ENCODE measurements around the gene HPSE2. TPM values are rescaled to one million over a fixed set of nuclear protein-coding genes. Genes with fewer than 3 reads are reported as not detected.

The HPSE2 gene
- total RNA-seq, 1 experiment from 2014 or later = 0.05 TPM

DNA sequence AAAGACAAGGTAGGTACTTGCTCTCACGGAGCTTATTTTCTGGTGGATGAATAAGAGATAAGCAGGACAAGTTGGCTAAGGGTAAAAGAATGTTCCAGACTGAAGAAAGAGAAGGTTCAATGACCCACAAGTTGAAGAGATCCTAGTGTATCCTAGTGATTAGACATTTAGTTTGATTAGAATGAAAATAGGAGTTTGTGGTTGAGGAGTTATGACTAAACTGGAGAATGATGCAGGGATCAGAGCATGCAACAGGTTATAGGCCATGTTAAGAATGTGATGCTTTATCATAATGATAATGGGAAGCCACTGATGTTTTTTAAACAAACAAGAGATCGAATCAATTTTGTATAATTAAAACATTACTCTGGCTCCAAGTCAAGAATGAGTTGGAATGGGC is 357.2 kb downstream of the HPSE2 start:
- Histone ChIP-seq H3K9ac (ENCODE audit: low read length) (no peak overlapping the region), H3K79me2 (ENCODE audit: insufficient read depth, low read length) (no peaks in the 10 kb centered on the region), H3K9me3 (ENCODE audit: control insufficient read depth in 1 of 2, insufficient read depth in 1 of 2, low read depth in 1 of 2, low read length in 2 of 2) (no peaks in the 10 kb centered on the region), H3K4me2 (ENCODE audit: low read length) (no peak overlapping the region), H3K27me3 (ENCODE audit: insufficient read depth, low read length) (peaks cover 23% of the 10 kb centered on the region), H2AFZ (ENCODE audit: low read depth, low read length, poor library complexity, severe bottlenecking) (no peak overlapping the region), H3K27ac (ENCODE audit: low read depth, low read length) (no peak overlapping the region), H3K36me3 (ENCODE audit: control insufficient read depth in 1 of 2, insufficient read depth in 2 of 2, low read length in 2 of 2) (no peaks in the 10 kb centered on the region), H3K9me2 (ENCODE audit: insufficient read depth) (no peaks in the 10 kb centered on the region), H3K4me1 (ENCODE audit: control insufficient read depth in 1 of 2, insufficient read depth in 2 of 2, low read length in 2 of 2) (no peaks in the 10 kb centered on the region), H3K4me3 (replicated peaks in 1 of 2; ENCODE audit: low read depth in 1 of 2, low read length in 2 of 2) (no peak overlapping the region), H4K20me1 (ENCODE audit: insufficient read depth) (no peaks in the 10 kb centered on the region)
- no TSS peak for BruUV-seq (replicated peaks)
- TF ChIP-seq EZH2phosphoT487 (IDR thresholded peaks at IDR 0.05; ENCODE audit: borderline replicate concordance) = no peak
- intact Hi-C loops (cut with micrococcal nuclease) = no loop called here
- DNase-seq (ENCODE audit: low read depth, low spot score) = no peak
- ATAC-seq = no peak
- POLR2A ChIA-PET = no interaction called here
- RAD21 ChIA-PET (ENCODE audit: low non-redundant PET in 1 of 2, low total read pairs in 2 of 2, uncharacterized antibody in 2 of 2, unreplicated experiment in 2 of 2) = no interaction called here
- CTCF ChIA-PET = no interaction called here

- no peak for ATAC-seq
- BruUV-seq (replicated peaks) = no TSS peak
- H3K9me3 ChIP-seq (ENCODE audit: control insufficient read depth in 1 of 2, insufficient read depth in 1 of 2, low read depth in 1 of 2, low read length in 2 of 2) = no peaks in the 10 kb centered on the region
- ChIA-PET CTCF (interaction anchor here (0.9 to 1.8 kb wide), 3 partner anchors 9 to 395 kb away, joined by 3 to 6 read pairs (median 5); no protein-coding TSS in a partner anchor), POLR2A (no interaction called here), RAD21 (ENCODE audit: low non-redundant PET in 1 of 2, low total read pairs in 2 of 2, uncharacterized antibody in 2 of 2, unreplicated experiment in 2 of 2) (no interaction called here)
- peaks cover 4% of the 10 kb centered on the region; the same call in 1 of the 2 replicates for H3K27me3 ChIP-seq (ENCODE audit: insufficient read depth, low read length)
- no peak overlapping the region for H3K27ac ChIP-seq (ENCODE audit: low read depth, low read length)
- intact Hi-C loops (cut with micrococcal nuclease) = no loop called here
- no peaks in the 10 kb centered on the region for H4K20me1 ChIP-seq (ENCODE audit: insufficient read depth)
- no peaks in the 10 kb centered on the region for H3K79me2 ChIP-seq (ENCODE audit: insufficient read depth, low read length)
- no peak overlapping the region for H3K9ac ChIP-seq (ENCODE audit: low read length)
- DNase-seq (ENCODE audit: low read depth, low spot score) = no peak
- H3K4me3 ChIP-seq (replicated peaks in 1 of 2; ENCODE audit: low read depth in 1 of 2, low read length in 2 of 2) = no peak overlapping the region
- H3K4me1 ChIP-seq (ENCODE audit: control insufficient read depth in 1 of 2, insufficient read depth in 2 of 2, low read length in 2 of 2) = no peaks in the 10 kb centered on the region
- no peaks in the 10 kb centered on the region for H3K36me3 ChIP-seq (ENCODE audit: control insufficient read depth in 1 of 2, insufficient read depth in 2 of 2, low read length in 2 of 2)
- no peaks in the 10 kb centered on the region for H3K9me2 ChIP-seq (ENCODE audit: insufficient read depth)
- no peak overlapping the region for H3K4me2 ChIP-seq (ENCODE audit: low read length)
- no peak overlapping the region for H2AFZ ChIP-seq (ENCODE audit: low read depth, low read length, poor library complexity, severe bottlenecking)
- TF ChIP-seq, protein P1, sequence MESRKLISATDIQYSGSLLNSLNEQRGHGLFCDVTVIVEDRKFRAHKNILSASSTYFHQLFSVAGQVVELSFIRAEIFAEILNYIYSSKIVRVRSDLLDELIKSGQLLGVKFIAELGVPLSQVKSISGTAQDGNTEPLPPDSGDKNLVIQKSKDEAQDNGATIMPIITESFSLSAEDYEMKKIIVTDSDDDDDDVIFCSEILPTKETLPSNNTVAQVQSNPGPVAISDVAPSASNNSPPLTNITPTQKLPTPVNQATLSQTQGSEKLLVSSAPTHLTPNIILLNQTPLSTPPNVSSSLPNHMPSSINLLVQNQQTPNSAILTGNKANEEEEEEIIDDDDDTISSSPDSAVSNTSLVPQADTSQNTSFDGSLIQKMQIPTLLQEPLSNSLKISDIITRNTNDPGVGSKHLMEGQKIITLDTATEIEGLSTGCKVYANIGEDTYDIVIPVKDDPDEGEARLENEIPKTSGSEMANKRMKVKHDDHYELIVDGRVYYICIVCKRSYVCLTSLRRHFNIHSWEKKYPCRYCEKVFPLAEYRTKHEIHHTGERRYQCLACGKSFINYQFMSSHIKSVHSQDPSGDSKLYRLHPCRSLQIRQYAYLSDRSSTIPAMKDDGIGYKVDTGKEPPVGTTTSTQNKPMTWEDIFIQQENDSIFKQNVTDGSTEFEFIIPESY (IDR thresholded peaks at IDR 0.05; ENCODE audit: extremely low read depth, insufficient replicate concordance, low read length) = no peak
- TF ChIP-seq CBX3 (IDR thresholded peaks at IDR 0.05; ENCODE audit: low read depth) = no peak
- no peak for TF ChIP-seq RAD21 (IDR thresholded peaks at IDR 0.05; ENCODE audit: low read depth)
- no peak for TF ChIP-seq REST (IDR thresholded peaks at IDR 0.05; ENCODE audit: low read depth)
- no peak for TF ChIP-seq ZNF274 (IDR thresholded peaks at IDR 0.05; ENCODE audit: low read depth, low read length)
- no peak for TF ChIP-seq SIN3A (IDR thresholded peaks at IDR 0.05; ENCODE audit: low read depth)
- no peak for TF ChIP-seq CEBPB (IDR thresholded peaks at IDR 0.05; ENCODE audit: low read depth)
- no peak for TF ChIP-seq POLR2AphosphoS5 (IDR thresholded peaks at IDR 0.05; ENCODE audit: low read depth, low read length)
- no peak for TF ChIP-seq SRF (IDR thresholded peaks at IDR 0.05; ENCODE audit: low read depth)
- no peak; a peak in 1 of 6 replicates for TF ChIP-seq CTCF (IDR thresholded peaks at IDR 0.05 in 2 of 3, conservative IDR thresholded peaks at IDR 0.05 in 1 of 3; ENCODE audit: borderline replicate concordance in 1 of 3, insufficient read depth in 1 of 3, low read depth in 2 of 3, low read length in 2 of 3)
- TF ChIP-seq POLR2A (IDR thresholded peaks at IDR 0.05; ENCODE audit: borderline replicate concordance, extremely low read depth, insufficient read depth, insufficient read length) = no peak
- TF ChIP-seq ZFX (IDR thresholded peaks at IDR 0.05) = no peak
- no peak for TF ChIP-seq TCF7L2 (IDR thresholded peaks at IDR 0.05; ENCODE audit: borderline replicate concordance, extremely low read depth, insufficient read depth, insufficient read length)
Observed at GRCh38 chr10:98861962-98862361, 373.7 kb downstream of the HPSE2 start.

All from HCT116 (cell line).